Measurements from ENCODE around the gene GOSR1.

DNA sequence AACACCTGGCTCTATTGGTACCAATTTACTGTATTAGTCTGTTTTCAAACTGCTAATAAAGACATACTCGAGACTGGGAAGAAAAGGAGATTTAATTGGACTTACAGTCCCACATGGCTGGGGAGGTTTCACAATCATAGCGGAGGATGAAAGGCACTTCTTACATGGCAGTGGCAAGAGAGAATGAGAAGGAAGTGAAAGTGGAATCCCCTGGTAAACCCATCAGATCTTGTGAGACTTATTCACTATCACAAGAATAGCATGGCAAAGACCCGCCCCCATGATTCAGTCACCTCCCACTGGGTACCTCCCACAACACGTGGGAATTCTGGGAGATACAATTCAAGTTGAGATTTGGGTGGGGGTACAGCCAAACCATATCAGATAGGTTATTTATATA is 22.6 kb upstream of the GOSR1 start:
- TF ChIP-seq, protein P1, sequence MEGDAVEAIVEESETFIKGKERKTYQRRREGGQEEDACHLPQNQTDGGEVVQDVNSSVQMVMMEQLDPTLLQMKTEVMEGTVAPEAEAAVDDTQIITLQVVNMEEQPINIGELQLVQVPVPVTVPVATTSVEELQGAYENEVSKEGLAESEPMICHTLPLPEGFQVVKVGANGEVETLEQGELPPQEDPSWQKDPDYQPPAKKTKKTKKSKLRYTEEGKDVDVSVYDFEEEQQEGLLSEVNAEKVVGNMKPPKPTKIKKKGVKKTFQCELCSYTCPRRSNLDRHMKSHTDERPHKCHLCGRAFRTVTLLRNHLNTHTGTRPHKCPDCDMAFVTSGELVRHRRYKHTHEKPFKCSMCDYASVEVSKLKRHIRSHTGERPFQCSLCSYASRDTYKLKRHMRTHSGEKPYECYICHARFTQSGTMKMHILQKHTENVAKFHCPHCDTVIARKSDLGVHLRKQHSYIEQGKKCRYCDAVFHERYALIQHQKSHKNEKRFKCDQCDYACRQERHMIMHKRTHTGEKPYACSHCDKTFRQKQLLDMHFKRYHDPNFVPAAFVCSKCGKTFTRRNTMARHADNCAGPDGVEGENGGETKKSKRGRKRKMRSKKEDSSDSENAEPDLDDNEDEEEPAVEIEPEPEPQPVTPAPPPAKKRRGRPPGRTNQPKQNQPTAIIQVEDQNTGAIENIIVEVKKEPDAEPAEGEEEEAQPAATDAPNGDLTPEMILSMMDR (IDR thresholded peaks at IDR 0.05): no peak
- no peak for TF ChIP-seq EZH2 (IDR thresholded peaks at IDR 0.05; ENCODE audit: borderline replicate concordance, insufficient read depth, low read depth, low read length, poor library complexity, severe bottlenecking)
